ENCODE results near the gene PHF2.
"Not testable (repeated sequence)": the region's sequence is repeated elsewhere in the genome, so short reads cannot be mapped to it uniquely, and the experiment has no call there.

The PHF2 gene

DNA sequence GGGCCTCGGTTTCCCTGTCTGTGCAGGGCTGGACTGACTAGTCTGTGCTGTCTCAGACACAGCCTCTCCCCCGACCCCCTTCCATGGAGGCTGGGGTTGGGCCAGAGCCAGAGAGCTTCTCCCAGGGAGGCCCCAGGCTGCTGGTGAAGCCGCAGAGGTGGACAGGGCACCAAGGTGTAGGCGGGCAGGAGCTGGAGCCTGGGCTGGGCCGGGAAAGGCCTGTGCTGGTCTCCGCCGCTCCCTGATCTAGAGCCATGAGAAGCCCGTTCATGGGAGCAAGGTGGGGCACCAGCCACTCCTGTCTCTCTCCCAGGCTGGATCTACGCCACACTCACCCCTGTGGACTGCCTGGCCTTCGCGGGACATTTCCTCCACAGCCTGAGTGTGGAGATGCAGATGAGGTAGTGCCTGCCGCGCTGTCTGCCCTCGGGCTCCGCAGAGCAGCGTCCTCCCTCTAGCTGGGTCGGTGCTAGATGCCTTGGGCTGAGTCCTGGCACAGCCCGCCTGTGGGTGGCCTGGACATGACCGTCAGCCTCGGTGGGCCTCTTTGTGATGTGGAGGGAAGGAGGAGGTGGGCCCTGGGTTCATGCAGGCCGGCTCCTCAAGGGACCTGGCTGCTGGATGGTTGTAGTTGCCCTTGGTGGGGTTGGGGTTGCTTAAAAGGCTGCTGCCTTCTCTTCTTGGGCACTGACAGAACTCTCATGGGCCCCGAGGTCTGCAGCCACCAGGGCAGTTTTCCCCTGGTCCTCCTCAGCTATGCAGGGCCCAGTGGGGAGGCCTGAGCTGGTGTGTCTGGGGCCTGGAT, 79.4 kb downstream of the PHF2 start:
- no peak for DNase-seq

DNA sequence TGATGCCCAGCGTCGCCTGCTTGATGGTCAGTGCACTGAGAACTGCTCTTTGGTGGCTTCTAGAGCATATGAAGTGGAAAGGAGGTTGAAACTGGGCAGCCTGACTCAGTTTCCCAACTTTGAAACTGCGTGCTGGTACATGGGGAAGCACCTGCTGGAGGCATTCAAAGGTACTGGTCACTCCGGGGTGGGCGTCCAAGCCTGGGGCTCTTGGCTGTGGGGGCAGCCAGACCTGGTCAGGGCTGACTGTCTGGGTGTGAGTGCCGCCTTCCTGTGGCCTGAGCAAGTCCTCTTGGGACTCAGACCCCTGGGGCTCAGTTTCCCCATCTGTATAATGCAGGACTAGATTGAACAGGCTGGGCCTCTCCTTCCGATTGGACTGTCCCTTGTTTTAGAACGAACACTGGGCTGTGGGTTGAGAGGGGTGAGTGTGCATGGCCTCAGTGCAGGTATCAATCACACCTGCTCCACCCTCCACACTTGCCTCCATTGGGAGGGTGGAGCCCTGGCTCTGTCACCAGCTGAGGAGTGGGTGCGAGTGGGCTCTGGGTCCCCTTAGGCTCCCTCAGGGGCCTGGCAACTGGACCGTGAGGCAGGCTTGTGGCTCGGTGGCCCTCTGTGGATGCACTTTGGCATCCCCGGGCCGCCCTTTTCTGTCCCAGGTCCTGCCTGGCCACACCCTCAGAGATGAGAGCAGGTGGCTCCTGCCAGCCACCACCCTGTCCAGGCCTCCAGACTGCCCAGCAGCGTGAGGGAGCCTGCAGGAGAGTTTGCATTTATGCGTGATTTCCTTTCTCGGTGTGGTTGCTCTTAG, 80.2 kb downstream of the PHF2 start:
- DNase-seq = no peak

DNA sequence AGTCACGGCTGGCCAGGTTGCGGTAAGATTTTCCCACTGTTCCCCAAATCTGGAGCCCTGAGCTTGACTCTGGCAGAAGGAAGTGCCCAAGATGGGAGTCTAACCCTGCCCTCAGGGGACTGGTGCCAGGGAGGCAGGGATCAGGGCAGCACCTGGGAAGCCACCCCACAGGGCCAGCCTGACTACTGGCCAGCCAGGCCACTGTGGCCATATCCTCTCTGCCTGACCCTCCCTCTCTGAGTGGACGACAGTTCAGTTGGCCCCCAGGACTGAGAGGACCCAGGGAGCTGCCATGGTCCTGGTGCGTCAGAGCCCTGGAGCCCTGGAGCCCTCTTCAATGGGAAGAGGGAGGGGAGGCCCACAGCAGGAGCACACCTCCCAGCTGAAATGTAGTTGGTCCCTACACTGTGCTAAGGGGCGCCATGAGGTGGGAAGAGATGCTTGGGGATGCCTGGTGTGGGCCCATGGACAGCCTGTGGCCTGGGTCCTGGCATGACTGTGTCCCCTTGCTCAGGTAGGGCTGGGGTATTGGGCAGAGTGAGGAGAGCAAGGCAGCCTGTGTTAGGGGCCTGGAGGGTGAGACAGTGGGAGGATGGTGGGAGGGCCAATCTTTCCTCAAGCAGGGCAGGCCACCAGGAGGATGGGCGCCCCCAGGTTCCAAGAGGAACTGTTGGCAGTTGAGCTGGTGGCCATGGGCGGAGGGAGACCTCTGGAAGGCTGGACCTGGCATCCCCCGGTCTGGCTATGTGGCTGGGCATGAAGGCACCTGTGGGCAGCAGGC, 81.1 kb downstream of the PHF2 start:
- no peak for DNase-seq

DNA sequence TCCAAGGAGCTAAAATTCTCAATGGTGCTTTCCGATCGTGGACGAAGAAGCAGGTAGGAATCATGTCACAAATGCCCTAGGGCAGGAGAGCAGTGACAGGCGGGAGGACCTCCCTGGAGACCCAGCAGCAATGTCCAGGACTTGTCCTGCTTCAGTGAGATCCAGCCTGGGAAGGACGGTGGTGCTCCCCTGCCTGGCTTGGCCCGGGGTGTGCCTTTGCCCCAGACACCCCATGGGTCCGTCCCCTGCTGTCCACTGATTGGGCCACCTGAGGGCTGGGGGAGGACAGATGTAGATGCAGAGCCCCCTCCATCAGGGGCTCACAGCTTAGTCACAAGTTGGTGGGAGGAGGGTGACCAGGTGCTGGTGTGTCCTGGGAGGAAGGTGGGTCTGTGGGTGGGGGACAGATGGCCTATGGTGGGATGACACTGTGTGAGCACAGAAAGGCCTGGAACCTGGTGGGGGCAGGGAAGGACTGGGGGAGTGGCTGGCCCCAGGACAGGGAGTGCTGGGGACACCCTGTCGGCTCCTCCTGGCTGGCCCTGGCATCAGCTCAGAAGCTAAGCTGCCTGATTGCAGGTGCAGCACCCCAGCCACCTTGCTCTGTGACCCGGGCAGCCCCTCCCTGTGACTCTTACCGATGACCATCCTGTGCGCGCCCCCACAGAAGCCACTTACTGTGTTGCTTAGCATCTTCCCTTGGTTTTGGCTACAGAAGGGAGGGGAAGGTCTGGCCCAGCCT, 82.0 kb downstream of the PHF2 start:
- no peak for DNase-seq

DNA sequence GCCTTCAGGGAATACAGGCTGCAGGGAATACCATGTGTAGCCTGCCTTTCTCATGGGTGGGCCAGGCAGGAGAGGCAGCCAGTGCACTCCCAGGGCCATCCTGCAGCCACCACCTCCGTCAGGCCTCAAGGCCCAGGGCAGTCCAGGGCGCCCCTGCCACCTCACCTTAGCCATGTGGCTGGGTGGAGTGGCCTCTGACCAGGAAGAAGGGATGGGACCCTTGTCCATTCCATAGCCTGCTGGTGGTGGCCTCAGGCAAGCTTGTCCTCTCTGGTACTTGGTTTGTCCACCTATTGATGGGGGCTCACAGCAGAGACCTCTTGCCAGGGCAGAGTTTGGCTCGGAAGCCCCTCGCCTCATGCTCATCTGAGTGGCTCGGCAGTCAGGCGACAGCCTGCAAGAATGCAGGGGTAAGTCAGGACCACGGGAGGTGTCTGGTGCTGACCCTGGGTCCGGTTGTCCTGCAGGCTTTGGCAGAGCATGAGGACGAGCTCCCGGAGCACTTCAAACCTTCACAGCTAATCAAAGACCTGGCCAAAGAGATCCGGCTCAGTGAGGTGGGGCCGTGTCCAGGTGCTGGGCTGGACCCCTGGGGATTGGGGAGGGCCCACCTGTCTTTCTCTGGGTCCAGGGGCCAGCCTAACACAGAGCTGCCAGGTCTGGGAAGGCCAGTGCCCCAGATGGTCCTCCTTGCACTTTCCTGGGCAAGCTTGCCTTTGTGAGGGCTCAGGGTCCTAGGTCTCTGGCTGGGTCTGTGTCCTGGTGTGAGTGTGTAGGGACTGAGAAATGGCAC, 82.9 kb downstream of the PHF2 start:
- no peak for DNase-seq

DNA sequence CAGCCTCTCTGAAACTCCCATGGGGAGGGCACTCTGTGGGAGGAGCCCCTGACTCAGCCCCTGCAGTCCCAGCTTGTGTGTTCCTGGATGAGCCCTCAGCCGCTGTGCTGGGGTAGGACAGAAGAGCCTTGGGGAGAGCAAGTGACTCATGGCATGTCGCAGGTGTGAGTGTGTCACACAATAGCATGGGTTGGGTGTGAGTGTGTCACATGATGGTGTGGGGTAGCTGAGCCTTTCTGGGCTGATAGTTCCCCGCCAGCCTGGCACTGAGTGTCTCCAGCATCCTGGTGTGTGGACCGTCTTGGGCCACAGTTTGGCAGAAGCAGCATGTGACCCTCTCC, 83.4 kb downstream of the PHF2 start:
- DNase-seq = no peak

DNA sequence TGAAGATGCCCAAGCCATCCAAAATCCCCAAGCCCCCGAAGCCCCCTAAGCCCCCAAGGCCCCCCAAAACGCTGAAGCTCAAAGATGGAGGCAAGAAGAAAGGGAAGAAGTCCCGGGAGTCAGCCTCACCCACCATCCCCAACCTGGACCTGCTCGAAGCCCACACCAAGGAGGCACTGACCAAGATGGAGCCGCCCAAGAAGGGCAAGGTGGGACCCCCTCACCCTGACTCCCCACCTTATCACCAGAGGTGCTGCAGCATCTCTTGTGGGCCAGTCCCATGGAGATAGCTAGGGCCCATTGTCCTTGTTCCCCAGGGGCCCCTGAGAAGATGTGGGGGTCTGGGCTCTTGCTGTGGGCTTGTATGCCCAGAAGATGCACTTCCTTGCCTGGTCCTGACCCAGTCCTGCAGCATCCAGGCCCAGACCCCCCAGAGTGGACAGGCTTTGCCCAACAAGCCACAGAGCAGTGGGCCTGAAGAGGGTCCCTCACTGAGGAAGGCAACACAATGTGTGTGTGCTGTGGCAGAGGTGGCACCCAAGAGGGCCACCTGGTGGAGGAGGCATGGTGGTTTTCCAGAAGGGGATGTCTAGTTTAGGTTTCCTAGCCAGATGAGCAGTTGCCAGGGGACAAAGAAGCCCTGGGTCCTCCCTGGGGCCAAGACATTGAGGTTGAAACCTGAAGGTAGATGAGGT, 84.1 kb downstream of the PHF2 start:
- no peak for DNase-seq

DNA sequence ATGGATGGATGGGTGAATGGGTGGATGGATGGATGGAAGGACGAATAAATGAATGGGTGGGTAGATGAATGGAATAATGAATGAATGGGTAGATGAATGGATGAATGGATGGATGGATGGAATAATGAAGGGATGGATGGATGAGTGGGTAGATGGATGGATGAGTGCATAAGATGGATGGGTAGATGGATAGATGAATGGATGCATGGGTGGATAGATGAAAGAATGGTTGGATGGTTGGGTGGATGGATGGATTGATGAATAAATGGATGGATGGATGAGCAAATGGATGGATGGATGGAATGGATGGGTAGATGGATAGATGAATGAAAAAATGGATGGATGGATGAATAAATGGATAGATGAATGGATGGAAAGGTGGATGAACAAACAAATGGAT, 85.2 kb downstream of the PHF2 start:
- DNase-seq = no peak

DNA sequence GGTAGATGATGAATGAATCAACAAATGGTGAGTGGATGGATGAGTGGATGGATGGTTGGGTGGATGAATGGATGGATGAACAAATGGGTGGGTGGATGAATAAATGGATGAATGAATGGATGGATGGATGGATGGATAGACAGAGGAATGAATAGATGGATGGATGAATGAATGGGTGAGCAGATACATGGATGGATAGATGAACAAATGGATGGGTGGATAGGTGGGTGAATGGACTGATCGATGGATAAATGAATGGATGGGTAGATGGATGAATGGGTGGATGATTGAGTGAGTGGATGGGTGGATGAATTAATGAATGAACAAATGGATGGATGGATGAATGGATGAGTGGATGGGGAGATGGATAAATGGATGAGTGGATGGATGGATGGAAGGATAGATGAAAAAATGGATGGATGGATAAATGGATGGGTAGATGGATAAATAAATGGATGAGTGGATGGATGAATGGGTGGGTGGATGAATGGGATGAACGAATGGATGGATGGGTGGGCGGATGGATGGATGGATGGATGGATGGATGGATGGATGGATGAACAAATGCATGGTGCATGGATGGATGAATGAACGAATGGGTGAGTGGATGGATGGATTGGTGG, 85.7 kb downstream of the PHF2 start:
- DNase-seq = no peak

DNA sequence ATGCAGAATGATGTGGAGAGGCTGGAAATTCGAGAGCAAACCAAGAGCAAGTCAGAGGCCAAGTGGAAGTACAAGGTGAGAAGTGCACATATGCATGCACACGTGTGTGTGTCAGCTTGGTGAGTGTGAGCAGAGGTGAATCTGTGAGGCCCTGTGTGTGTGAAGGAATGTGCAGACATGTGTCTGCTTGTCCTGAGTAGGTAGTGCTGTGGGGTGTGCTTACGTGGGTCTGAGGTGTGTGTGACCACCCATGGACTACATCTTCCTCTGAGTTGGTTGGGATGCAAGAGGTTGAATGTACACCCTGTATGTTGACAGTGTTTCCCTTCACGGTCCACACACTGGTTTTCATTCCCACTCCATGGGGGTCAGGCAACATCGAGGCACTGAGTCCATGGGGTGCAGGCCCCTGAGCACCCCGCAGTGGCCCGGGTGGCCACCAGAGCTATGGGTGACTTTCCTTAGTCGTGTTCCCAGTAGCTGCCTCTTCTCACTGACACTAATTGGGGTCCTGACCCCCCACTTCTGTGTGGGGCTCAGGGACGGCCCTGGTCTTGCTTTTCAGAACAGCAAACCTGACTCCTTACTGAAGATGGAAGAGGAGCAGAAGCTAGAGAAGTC, 86.7 kb downstream of the PHF2 start:
- DNase-seq = no peak

DNA sequence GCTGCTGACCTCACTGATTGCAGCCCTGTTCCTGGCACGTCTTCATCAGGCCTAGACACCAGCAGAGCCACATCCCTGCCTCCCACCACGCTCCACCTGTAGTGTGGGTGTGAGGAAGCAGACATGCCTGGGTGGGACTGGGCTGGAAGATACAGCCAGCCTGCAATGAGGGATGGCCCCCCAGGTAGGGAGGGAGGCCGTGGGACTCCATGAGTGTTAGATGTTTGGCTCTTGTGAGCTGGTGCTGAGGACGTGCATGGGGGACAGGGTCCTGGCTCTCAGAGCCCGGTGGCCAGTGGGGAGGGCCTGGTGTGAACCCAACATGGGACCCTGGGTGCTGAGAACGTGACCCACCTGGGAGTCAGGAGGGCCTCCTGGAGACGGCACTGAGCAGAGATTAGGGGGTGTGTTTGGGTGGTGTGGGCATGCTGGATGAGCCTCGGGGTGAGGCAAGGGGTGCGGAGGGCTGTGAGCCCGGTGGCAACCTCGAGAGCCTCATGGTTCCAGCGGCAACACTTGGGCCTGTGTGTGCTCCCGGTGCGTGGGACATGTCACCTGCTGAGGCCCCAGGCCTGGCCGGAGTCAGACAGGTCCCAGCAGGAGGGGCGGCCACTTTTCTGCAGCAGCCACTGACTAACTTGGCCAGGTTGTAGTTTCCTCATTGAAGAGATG, 87.6 kb downstream of the PHF2 start:
- no peak for DNase-seq

DNA sequence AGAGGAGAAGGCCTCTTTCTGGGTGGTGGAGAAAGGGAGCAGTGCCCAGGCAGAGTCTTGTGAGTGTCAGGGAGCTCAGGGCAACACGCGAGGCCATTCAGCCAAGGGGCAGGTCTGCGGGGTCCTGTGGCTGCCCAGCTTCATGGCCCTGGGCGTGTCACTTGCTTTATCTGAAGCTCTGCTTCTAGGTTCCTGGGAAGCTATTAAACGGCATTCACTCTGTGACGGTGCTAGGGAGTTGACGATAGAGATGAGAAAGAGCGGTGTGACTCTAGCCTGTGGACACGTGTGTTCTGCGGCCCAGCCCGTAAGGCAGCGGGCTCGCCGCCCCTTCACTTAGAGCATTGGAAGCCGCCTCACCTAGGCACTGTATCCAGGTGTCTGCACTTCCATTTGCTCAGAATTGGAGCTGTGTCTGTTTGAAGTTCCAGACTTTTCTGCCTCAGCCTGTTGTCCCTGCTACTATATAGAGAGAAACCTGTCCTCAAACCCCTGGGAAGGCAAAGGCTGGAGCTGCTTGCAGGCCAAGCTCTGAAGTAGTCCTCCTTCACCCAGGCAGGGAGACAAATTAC, 88.3 kb downstream of the PHF2 start:
- no peak for DNase-seq

DNA sequence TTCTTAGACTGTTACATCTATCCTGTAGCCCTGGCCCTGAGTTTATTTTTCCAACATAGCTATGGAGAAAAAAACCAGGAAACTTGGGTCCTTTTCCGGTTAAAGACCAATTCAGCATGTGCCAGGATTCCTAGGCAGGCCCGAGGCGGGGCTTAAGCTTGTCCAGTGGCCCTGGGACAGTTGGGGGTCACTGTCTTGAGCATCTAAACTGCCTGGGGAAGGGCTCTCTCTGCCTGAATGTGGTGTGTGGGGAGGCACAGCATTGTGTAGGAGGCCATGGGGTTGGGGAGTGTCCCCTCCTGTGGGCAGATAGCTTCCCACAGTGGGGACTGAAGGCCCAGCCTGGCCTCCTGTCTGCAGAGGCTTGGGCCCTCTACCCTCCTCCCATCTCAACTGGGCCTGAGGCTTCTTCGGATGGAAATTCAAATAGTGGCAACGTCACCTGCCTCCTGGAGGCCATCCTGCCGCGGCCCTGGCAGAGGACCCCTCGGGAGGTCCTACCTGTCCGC, 88.8 kb downstream of the PHF2 start:
- no peak for DNase-seq

DNA sequence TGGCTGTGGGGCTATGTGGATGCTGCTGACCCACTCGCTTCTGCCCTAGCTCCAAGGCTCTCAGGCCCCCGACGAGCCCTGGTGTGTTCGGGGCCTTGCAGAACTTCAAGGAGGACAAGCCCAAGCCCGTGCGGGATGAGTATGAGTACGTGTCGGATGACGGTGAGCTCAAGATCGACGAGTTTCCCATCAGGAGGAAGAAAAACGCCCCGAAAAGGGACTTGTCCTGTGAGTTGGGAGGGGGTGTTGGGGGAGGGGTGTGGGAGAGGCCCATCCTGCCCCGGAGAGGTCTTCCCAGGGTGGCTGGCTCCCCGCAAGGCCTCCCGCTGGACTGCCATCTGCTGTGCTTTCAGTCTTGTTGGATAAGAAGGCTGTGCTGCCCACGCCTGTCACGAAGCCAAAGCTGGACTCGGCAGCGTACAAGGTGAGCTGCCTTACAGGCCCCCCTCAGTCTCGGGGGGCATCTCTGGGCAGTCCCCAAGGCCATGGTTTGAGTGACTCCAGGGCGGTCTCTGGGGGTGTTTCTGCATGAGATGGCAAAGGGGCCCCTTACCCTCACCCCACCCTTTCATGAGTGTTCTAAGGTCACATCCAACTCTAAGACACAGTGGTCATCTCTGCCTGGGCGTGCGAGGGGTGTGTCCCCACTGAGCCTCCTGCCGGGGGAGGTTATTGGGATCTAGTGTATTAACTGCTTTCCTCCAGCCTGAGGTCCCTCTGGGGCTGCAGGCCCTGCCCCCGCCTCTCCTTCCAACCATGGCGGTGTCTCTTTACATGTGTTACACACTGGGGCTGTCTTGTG, 89.5 kb downstream of the PHF2 start:
- no peak for DNase-seq

DNA sequence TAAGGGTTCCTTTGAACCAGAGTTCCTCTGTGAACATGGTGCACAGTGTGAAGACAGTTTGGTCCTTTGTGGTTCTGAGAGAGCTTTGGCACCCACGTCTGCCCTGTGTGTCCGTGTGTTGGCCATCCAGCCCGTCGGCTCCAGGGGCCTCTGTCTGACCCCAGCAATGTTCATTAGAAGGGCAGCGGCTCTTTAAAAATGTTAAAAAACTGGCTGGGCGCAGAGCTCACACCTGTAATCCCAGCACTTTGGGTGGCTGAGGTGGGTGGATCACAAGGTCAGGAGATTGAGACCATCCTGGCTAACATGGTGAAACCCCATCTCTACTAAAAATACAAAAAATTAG, 90.0 kb downstream of the PHF2 start:
- DNase-seq = not testable (repeated sequence)

DNA sequence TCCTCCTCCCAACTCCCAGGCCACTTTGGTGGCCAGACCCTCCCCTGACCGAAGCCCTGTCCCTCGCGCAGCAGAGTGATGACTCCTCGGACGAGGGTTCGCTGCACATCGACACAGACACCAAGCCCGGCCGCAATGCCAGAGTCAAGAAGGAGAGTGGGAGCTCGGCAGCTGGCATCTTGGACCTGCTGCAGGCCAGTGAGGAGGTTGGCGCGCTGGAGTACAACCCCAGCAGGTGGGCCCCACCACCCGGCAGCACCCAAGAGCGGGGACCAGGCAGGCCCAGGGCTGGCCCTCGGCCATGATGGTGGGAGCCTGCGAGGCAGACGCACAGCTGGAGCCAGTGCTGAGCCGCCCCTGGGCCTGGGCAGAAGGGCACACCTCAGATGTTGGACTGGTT, 90.6 kb downstream of the PHF2 start:
- DNase-seq = no peak

DNA sequence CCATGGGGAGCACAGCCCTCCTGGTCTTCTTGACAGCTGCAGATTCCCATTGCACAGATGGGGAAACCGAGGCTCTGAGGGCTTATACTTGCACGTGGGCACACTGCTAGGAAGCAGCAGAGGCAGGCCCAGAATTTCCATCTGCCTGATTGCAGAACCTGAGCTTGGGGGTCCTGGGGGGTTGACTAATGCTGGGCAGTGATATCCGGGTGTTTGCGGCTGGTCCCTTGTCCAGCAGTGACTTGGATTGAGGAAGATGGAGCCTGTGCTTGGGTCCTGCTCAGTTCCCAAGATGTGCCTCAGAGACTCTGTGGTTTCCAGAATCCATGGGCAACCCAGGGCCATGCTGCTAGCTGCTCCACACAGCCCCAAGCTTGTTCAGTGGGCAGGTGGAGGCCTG, 91.2 kb downstream of the PHF2 start:
- DNase-seq = no peak

DNA sequence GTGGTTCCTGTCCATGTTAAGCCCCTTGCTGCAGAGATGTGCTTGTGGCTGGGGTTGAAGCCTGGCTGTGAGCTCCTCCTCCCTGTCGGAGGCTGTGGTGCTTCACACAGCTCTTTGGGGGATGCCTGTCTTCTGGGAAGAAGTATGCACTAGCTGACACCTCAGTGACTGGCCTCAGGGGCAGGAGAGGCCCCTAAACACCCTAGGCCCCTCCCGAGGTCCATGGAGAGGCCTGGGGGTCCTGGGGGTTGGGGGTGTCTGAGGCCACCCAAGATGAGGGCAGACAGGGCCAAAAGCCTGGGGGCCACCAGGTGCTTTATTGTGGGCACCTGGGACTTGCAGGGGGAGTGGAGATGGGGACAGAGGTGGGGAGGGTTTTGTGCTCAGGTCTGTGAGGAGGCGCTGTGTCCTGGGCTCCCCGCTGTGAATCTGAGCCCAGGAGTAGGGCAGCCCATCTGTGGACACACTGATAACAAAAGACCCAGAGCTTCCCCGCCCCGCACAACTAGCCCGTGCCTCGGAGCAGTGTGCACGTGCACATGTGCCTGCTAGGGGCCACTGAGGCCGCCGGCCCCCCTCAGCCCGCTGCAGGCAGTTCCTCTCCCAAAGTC, 92.0 kb downstream of the PHF2 start:
- no peak for DNase-seq
